Superior temporal gyrus (tissue), 1 donor: ENCODE measurements around the gene UGT2A2.

Source experiments
- DNase-seq: peaks from one replicate; pipeline ENCODE4 v3.0.0-alpha.2; 2016; ENCODE audit errors: extremely low spot score

UGT2A2 gene

GRCh38 chr4:69576251-69576877, 63.1 kb downstream of the UGT2A2 start:
- no peak for DNase-seq

- DNase-seq = no peak
Measured at GRCh38 chr4:69568787-69569186, 70.7 kb downstream of the UGT2A2 start.

- no peak for DNase-seq
Measured at GRCh38 chr4:69563424-69563823, 76.0 kb downstream of the UGT2A2 start.

GRCh38 chr4:69549651-69550050, 89.8 kb downstream of the UGT2A2 start:
- no peak for DNase-seq

- no peak for DNase-seq
Measured at GRCh38 chr4:69546134-69546765, 93.2 kb downstream of the UGT2A2 start.
